ENCODE results near the gene ABCB7.
A peak's percentile ranks its signal among the peaks of the same experiment; 100 is the strongest.
"Not testable (repeated sequence)": the region's sequence is repeated elsewhere in the genome, so short reads cannot be mapped to it uniquely, and the experiment has no call there.

Gene ABCB7

DNA sequence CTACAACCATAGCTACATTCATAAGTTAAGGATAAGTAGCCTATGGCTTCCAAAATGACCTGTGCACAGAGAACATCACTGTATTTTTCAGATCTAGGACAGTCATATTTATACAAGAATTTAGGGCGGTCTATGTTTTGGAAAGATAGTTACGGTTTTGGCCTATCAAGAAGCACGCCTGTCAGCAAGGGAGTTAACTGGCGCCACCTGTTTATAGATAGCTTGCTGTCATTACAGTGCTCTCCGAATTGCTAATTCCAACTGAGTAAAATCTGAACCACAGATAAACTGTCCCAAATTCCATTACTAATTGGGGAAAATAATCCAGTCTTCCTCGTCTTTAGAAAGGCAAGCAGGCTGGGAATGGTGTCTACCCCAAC lies 646 bp downstream of the ABCB7 start:
- TF ChIP-seq, protein P1, sequence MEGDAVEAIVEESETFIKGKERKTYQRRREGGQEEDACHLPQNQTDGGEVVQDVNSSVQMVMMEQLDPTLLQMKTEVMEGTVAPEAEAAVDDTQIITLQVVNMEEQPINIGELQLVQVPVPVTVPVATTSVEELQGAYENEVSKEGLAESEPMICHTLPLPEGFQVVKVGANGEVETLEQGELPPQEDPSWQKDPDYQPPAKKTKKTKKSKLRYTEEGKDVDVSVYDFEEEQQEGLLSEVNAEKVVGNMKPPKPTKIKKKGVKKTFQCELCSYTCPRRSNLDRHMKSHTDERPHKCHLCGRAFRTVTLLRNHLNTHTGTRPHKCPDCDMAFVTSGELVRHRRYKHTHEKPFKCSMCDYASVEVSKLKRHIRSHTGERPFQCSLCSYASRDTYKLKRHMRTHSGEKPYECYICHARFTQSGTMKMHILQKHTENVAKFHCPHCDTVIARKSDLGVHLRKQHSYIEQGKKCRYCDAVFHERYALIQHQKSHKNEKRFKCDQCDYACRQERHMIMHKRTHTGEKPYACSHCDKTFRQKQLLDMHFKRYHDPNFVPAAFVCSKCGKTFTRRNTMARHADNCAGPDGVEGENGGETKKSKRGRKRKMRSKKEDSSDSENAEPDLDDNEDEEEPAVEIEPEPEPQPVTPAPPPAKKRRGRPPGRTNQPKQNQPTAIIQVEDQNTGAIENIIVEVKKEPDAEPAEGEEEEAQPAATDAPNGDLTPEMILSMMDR (IDR thresholded peaks at IDR 0.05; ENCODE audit: low read depth, low read length), result no peak
- no peak for TF ChIP-seq MYC (IDR thresholded peaks at IDR 0.05; ENCODE audit: low read depth, low read length)
- TF ChIP-seq, protein P2, sequence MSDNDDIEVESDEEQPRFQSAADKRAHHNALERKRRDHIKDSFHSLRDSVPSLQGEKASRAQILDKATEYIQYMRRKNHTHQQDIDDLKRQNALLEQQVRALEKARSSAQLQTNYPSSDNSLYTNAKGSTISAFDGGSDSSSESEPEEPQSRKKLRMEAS (IDR thresholded peaks at IDR 0.05; ENCODE audit: low read depth, low read length), result no peak
- no peak for TF ChIP-seq POLR2A (IDR thresholded peaks at IDR 0.05; ENCODE audit: extremely low read depth, insufficient read length)
- H3K4me3 ChIP-seq (ENCODE audit: low read depth, low read length), result peak overlapping the region; percentile 89
- DNase-seq (ENCODE audit: low read depth), result peak; percentile 26

DNA sequence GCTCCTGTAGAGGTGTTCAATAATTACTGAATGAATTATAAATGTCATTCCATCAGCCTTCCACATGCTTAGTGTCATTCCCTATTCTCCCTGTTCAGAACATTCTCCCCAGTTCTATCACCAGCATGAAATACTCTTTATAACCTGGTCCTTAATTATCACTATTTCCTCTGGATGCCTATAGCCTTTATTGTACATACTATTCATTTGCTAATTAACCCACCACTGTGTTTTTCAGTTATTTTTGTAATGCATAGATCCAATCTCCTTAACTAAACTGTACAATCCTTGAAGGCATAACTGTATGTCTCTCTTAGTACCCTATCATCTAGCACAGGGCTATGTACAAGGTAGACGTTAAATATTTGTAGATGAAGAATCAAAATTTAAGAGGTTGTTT lies 1.2 kb downstream of the ABCB7 start:
- H3K4me3 ChIP-seq (ENCODE audit: low read depth, low read length), result peak overlapping the region; percentile 89
- DNase-seq (ENCODE audit: low read depth), result no peak
- TF ChIP-seq POLR2A (IDR thresholded peaks at IDR 0.05; ENCODE audit: extremely low read depth, insufficient read length) (no peak), MYC (IDR thresholded peaks at IDR 0.05; ENCODE audit: low read depth, low read length) (no peak)

DNA sequence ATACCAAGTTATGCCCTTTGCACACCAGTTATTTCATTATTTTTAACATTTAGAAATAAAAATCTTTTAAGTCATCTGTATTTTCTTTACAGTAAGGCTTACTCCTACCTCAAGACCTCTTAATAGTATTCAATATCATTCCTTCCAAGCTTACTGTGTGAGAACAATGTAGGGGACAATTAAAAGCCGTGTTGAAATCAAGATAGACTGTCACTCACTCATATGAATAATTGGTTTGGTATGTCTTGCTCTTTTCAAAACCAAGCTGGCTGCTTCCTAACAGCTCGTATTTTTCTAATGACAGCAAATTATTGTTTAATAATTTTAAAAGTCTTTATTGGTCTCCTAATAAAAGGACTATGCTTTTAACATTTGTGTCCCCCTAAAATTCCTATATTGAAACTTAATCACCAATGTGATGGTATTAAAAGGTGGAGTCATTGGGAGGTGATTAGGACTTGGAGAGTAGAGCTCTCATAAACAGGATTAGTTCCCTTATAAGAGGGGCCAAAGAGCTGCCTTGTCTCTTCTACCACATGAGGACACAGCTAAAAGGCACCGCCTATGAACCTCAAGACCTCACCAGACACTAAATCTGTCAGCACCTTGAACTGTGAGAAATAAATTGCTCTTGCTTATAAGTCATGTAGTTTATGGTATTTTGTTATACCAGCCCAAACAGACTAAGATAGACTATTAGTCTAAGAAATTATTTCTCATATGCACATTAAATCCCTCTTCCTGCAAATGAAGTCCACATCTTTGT lies 4.1 kb downstream of the ABCB7 start:
- TF ChIP-seq, protein P1 (IDR thresholded peaks at IDR 0.05; ENCODE audit: low read depth, low read length), result no peak
- TF ChIP-seq MYC (IDR thresholded peaks at IDR 0.05; ENCODE audit: low read depth, low read length) (no peak), POLR2A (IDR thresholded peaks at IDR 0.05; ENCODE audit: extremely low read depth, insufficient read length) (no peak)
- TF ChIP-seq, protein P2 (IDR thresholded peaks at IDR 0.05; ENCODE audit: low read depth, low read length), result no peak
- no peak for DNase-seq (ENCODE audit: low read depth)
- no peak overlapping the region for H3K4me3 ChIP-seq (ENCODE audit: low read depth, low read length)

DNA sequence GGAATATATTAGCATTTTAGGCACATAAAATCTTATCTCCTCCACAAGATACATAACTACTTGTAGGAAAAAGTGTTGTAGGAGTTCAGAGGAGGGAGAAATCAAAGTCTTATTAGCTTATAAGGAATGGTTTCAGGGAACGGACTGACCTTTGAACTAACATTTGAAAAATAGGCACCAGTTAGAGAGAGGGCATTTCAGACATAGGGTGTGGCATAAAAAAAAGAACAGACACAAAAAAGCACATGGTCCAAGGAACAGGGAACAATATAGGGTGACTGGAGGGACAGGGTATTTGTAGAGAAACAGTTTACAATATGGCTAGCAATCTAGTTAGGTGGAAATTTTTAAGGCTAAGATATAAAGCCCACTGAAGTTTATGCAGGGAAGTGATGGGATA lies 6.4 kb downstream of the ABCB7 start:
- H3K4me3 ChIP-seq (ENCODE audit: low read depth, low read length), result no peak overlapping the region
- DNase-seq (ENCODE audit: low read depth), result no peak
- TF ChIP-seq POLR2A (IDR thresholded peaks at IDR 0.05; ENCODE audit: extremely low read depth, insufficient read length) (no peak), MYC (IDR thresholded peaks at IDR 0.05; ENCODE audit: low read depth, low read length) (no peak)
- TF ChIP-seq, protein P1 (IDR thresholded peaks at IDR 0.05; ENCODE audit: low read depth, low read length), result no peak
- TF ChIP-seq, protein P2 (IDR thresholded peaks at IDR 0.05; ENCODE audit: low read depth, low read length), result no peak

DNA sequence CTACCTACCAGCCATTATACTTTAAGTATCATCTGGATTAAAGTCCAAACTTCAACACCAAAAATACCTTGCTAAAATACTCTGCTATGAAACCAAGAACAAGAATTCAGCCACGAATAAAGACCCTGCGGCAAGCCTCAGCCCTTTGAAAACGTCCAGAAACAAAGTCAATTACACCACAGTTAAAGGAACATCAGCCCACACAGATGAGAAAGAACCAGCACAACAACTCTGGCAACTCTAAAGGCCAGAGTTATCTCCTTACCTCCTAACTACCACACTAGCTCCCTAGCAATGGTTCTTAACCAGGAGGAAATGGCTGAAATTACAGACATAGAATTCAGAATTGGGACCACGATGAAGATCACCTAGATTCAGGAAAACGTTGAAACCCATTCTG lies 23.4 kb downstream of the ABCB7 start:
- TF ChIP-seq MYC (IDR thresholded peaks at IDR 0.05; ENCODE audit: low read depth, low read length), result no peak
- no peak overlapping the region for H3K4me3 ChIP-seq (ENCODE audit: low read depth, low read length)
- DNase-seq (ENCODE audit: low read depth), result no peak

DNA sequence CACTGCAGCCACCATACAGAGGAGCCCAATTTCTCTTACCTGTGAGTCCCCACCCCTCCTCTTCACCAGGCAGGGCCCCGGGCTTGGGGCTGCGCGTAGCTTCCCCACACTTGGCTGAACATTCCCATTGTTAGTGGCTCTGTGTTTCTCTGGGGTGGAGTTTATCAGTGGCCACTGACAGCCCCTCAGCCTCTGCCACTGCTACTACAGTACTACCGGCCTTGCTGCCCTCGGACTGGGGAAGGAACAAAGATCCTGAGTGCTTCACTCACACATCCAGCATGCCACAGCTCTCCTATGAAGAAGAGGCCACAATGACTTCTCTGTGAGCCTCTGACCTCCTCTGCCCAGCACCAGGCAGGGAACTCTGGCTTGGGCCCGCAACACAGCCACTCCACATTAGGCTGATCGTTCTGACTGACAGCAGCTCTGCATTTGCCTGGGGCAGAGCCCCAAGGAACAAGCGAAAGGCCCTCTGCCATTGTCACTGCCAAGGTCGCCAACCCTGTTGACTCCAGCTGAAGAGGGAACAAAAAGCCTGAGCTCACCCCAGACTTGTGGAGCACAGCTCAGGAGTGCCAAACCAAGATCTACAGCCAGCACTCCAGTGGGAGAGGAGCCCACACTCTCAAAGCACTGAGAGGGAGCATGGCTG lies 24.0 kb downstream of the ABCB7 start:
- DNase-seq (ENCODE audit: low read depth), result no peak
- no peak overlapping the region for H3K4me3 ChIP-seq (ENCODE audit: low read depth, low read length)
- no peak for TF ChIP-seq MYC (IDR thresholded peaks at IDR 0.05; ENCODE audit: low read depth, low read length)
- TF ChIP-seq, protein P2 (IDR thresholded peaks at IDR 0.05; ENCODE audit: low read depth, low read length), result no peak
- no peak for TF ChIP-seq POLR2A (IDR thresholded peaks at IDR 0.05; ENCODE audit: extremely low read depth, insufficient read length)
- TF ChIP-seq, protein P1 (IDR thresholded peaks at IDR 0.05; ENCODE audit: low read depth, low read length), result no peak

DNA sequence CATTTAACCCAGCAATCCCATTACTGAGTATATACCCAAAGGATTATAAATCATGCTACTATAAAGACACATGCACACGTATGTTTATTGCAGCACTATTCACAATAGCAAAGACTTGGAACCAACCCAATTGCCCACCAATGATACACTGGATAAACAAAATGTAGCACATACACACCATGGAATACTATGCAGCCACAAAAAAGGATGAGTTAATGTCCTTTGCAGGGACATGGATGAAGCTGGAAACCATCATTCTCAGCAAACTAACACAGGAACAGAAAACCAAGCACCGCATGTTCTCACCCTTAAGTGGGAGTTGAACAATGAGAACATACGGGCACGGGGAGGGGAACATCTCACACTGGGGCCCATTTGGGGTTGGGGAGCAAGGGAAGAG lies 27.0 kb downstream of the ABCB7 start:
- not testable (repeated sequence) for H3K4me3 ChIP-seq (ENCODE audit: low read depth, low read length); DNase-seq (ENCODE audit: low read depth)

Measured in NB4 (cell line).